CD4-positive, alpha-beta T cell treated with Interleukin-6 at 100 ng/mL for 8 hours (primary cell): Measurements from ENCODE around the gene ENTREP3.

Experiments
- DNase-seq: peaks from one replicate; pipeline ENCODE4 v3.0.0-alpha.2; 2020; ENCODE audit warnings: mixed read lengths, low spot score

ENTREP3 gene

GRCh38 chr1:155198547-155198906, 56.8 kb downstream of the ENTREP3 start:
- DNase-seq: no peak

- DNase-seq: no peak
These were observed 57.3 kb downstream of the ENTREP3 start for GRCh38 chr1:155197901-155198546.
